NT2/D1 (cell line): ENCODE results near the gene ARHGEF6.
"Not testable (repeated sequence)": the region's sequence is repeated elsewhere in the genome, so short reads cannot be mapped to it uniquely, and the experiment has no call there.

Source experiments
- DNase-seq: peaks from one replicate; pipeline ENCODE4 v3.0.0-alpha.2; 2011; ENCODE audit warnings: low read depth, low spot score
- H3K27me3 ChIP-seq: 2 replicates; pipeline ENCODE4 v1.6.0; 2011; ENCODE audit warnings: mild to moderate bottlenecking; ENCODE audit not compliant: insufficient read length, insufficient read depth
- H3K36me3 ChIP-seq: 2 replicates; pipeline ENCODE4 v1.6.1; 2011; ENCODE audit warnings: mild to moderate bottlenecking, low read length, mixed read lengths; ENCODE audit not compliant: insufficient read depth, insufficient read length
- H3K4me1 ChIP-seq: 2 replicates; pipeline ENCODE4 v1.5.1; 2011; ENCODE audit not compliant: insufficient read depth, insufficient read length
- H3K4me3 ChIP-seq: 2 replicates; pipeline ENCODE4 v1.5.1; 2011; ENCODE audit warnings: low read depth; ENCODE audit not compliant: insufficient read length
- H3K9ac ChIP-seq: 2 replicates; pipeline ENCODE4 v1.6.0; 2011; ENCODE audit warnings: low read depth; ENCODE audit not compliant: insufficient read length
- H3K9me3 ChIP-seq: 2 replicates; pipeline ENCODE4 v1.5.1; 2011; ENCODE audit warnings: mild to moderate bottlenecking, low read length; ENCODE audit not compliant: insufficient read depth
- SUZ12 ChIP-seq: IDR thresholded peaks from 2 replicates; pipeline ENCODE4 v1.6.1; 2011; ENCODE audit not compliant: insufficient read length, insufficient read depth; ENCODE audit errors: extremely low read depth
- YY1 ChIP-seq: IDR thresholded peaks from 2 replicates; pipeline ENCODE4 v1.6.1; 2011; ENCODE audit not compliant: insufficient read length, insufficient read depth
- ZNF274 ChIP-seq: IDR thresholded peaks from 2 replicates; pipeline ENCODE4 v1.6.1; 2011; ENCODE audit warnings: mild to moderate bottlenecking, low read depth, low read length

ARHGEF6 gene

GRCh38 chrX:136797787-136798186 lies 17.1 kb upstream of the ARHGEF6 start:
- no peaks in the 10 kb centered on the region for H3K27me3 ChIP-seq
- H3K4me1 ChIP-seq, result no peaks in the 10 kb centered on the region
- no peak for DNase-seq
- no peaks in the 10 kb centered on the region for H3K36me3 ChIP-seq
- no peak overlapping the region for H3K4me3 ChIP-seq
- H3K9ac ChIP-seq, result no peak overlapping the region
- TF ChIP-seq ZNF274 (no peak), SUZ12 (no peak), YY1 (no peak)
- H3K9me3 ChIP-seq, result no peaks in the 10 kb centered on the region

- H3K27me3 ChIP-seq, H3K36me3 ChIP-seq, H3K4me3 ChIP-seq, DNase-seq, H3K9ac ChIP-seq, H3K4me1 ChIP-seq, H3K9me3 ChIP-seq: not testable (repeated sequence)
These were observed 14.4 kb upstream of the ARHGEF6 start for GRCh38 chrX:136795132-136795531.

GRCh38 chrX:136794660-136795059 lies 13.9 kb upstream of the ARHGEF6 start:
- H3K4me1 ChIP-seq, H3K9ac ChIP-seq, DNase-seq, H3K36me3 ChIP-seq, H3K4me3 ChIP-seq, H3K27me3 ChIP-seq, H3K9me3 ChIP-seq: not testable (repeated sequence)

- DNase-seq, result no peak
- no peaks in the 10 kb centered on the region for H3K36me3 ChIP-seq
- no peak overlapping the region for H3K9ac ChIP-seq
- H3K9me3 ChIP-seq, result no peaks in the 10 kb centered on the region
- H3K27me3 ChIP-seq, result no peaks in the 10 kb centered on the region
- no peak overlapping the region for H3K4me3 ChIP-seq
- no peaks in the 10 kb centered on the region for H3K4me1 ChIP-seq
- no peak for TF ChIP-seq SUZ12
- no peak for TF ChIP-seq ZNF274
- TF ChIP-seq YY1, result no peak
These were observed 13.3 kb upstream of the ARHGEF6 start for GRCh38 chrX:136794080-136794479.

- no peak overlapping the region for H3K9ac ChIP-seq
- no peak for DNase-seq
- no peaks in the 10 kb centered on the region for H3K9me3 ChIP-seq
- no peaks in the 10 kb centered on the region for H3K36me3 ChIP-seq
- TF ChIP-seq ZNF274, result no peak
- no peak for TF ChIP-seq YY1
- no peak for TF ChIP-seq SUZ12
- no peaks in the 10 kb centered on the region for H3K4me1 ChIP-seq
- H3K4me3 ChIP-seq, result no peak overlapping the region
- no peaks in the 10 kb centered on the region for H3K27me3 ChIP-seq
These were observed 9.1 kb upstream of the ARHGEF6 start for GRCh38 chrX:136789856-136790255.

- Histone ChIP-seq H3K9me3 (no peaks in the 10 kb centered on the region), H3K27me3 (no peaks in the 10 kb centered on the region), H3K36me3 (no peaks in the 10 kb centered on the region), H3K4me1 (no peaks in the 10 kb centered on the region), H3K4me3 (no peak overlapping the region), H3K9ac (no peak overlapping the region)
- TF ChIP-seq YY1, result no peak
- no peak for TF ChIP-seq ZNF274
- TF ChIP-seq SUZ12, result no peak
- no peak for DNase-seq
These were observed 3.5 kb upstream of the ARHGEF6 start for GRCh38 chrX:136784231-136784630.

- no peak overlapping the region for H3K4me3 ChIP-seq
- no peaks in the 10 kb centered on the region for H3K27me3 ChIP-seq
- H3K9ac ChIP-seq, result no peak overlapping the region
- no peak for DNase-seq
- TF ChIP-seq ZNF274 (no peak), SUZ12 (no peak), YY1 (no peak)
- no peaks in the 10 kb centered on the region for H3K9me3 ChIP-seq
- H3K36me3 ChIP-seq, result no peaks in the 10 kb centered on the region
- no peaks in the 10 kb centered on the region for H3K4me1 ChIP-seq
These were observed 2.4 kb upstream of the ARHGEF6 start for GRCh38 chrX:136783159-136783558.

GRCh38 chrX:136781180-136781797 lies 557 bp upstream of the ARHGEF6 start:
- Histone ChIP-seq H3K9ac (no peak overlapping the region), H3K27me3 (no peaks in the 10 kb centered on the region), H3K9me3 (no peaks in the 10 kb centered on the region), H3K36me3 (no peaks in the 10 kb centered on the region), H3K4me3 (no peak overlapping the region), H3K4me1 (no peaks in the 10 kb centered on the region)
- TF ChIP-seq SUZ12, result no peak
- TF ChIP-seq YY1, result no peak
- no peak for TF ChIP-seq ZNF274
- DNase-seq, result no peak
